Neural cell (in vitro differentiated cells): ENCODE data around the gene HSF4.

Experiments
- CTCF ChIP-seq: fragments of 450-650 bp; IDR thresholded peaks from 2 replicates; pipeline ENCODE4 v1.5.1; 2014; ENCODE audit warnings: antibody characterized with exemption, mild to moderate bottlenecking, moderate library complexity; ENCODE audit not compliant: poor library complexity, severe bottlenecking
- EZH2 ChIP-seq: fragments of 200-600, 300-800 bp; shearing (Covaris generic), sonication (generic); IDR thresholded peaks from 2 replicates; pipeline ENCODE4 v1.6.1; 2014; ENCODE audit warnings: antibody characterized with exemption, low read length, borderline replicate concordance, mild to moderate bottlenecking; ENCODE audit not compliant: insufficient read depth, poor library complexity, severe bottlenecking
- SMC3 ChIP-seq: fragments of 450-650 bp; conservative IDR thresholded peaks from 2 replicates; pipeline ENCODE4 v1.6.1; 2014; ENCODE audit warnings: antibody characterized with exemption, mild to moderate bottlenecking, moderate library complexity; ENCODE audit not compliant: poor library complexity

GRCh38 chr16:67158637-67159600, 5.6 kb upstream of the HSF4 start:
- TF ChIP-seq EZH2 (no peak), SMC3 (no peak), CTCF (no peak)
